ENCODE data around the gene KCNJ11. TPM values are rescaled to one million over a fixed set of nuclear protein-coding genes. Genes with fewer than 3 reads are reported as not detected.
A peak's percentile ranks its signal among the peaks of the same experiment; 100 is the strongest.

KCNJ11 gene
- total RNA-seq, 1 donor from 2014 or later = 0.79 TPM

DNA sequence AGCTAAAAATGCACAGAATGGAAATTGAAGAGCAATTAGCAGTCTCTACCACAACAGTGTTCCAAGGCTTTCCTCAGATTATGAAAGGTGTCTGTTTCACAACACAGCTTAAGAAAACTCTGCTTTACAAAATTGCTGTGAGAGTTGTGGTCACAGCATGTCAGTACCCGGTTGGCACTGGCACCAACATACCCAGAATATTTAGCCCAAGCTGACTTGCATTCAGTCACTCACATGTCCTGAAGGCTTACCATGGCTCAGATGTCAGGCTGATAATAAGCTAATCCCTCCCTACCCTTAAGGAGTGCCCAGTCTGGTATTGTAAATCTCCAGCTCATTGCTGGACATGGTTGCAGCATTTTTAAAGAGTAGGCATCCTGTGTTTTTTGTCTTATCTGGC lies 22.0 kb downstream of the KCNJ11 start:
- Histone ChIP-seq H3K4me3 (ENCODE audit: low read depth, low read length) (no peak overlapping the region), H3K27me3 (ENCODE audit: control insufficient read depth, insufficient read depth, low read length) (no peaks in the 10 kb centered on the region), H3K36me3 (ENCODE audit: control insufficient read depth, insufficient read depth, low read length) (peaks cover 6% of the 10 kb centered on the region)
- peak; percentile 47 for DNase-seq (ENCODE audit: low read depth)
- no peak for TF ChIP-seq CTCF (IDR thresholded peaks at IDR 0.05; ENCODE audit: insufficient read depth, low read length, severe bottlenecking)
- FAIRE-seq = peak; percentile 58

DNA sequence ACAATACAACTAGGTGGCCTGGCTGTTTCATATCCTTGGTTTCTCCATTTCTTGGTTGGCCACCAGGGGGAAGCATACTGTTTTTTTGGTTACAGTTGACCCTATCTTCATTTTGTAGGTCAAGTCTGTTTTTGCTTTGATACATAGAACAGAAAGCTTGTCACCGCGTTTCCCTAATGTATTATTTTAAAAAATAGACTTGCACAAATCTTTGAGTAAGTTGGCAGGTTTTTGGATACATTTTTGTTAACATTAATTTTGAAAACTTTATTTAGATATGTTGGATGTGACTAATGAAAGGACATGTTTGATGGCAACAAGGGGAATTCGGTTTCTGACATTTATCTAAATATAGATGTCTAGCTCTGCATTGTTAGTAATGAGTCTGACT lies 33.9 kb downstream of the KCNJ11 start:
- Histone ChIP-seq H3K4me3 (ENCODE audit: low read depth, low read length) (no peak overlapping the region), H3K36me3 (ENCODE audit: control insufficient read depth, insufficient read depth, low read length) (no peaks in the 10 kb centered on the region), H3K27me3 (ENCODE audit: control insufficient read depth, insufficient read depth, low read length) (no peaks in the 10 kb centered on the region)
- TF ChIP-seq CTCF (IDR thresholded peaks at IDR 0.05; ENCODE audit: insufficient read depth, low read length, severe bottlenecking) = peak; percentile 52
- DNase-seq (ENCODE audit: low read depth) (peak; percentile 67), FAIRE-seq (no peak)

GRCh38 chr11:17353821-17354600 lies 34.4 kb downstream of the KCNJ11 start:
- H3K36me3 ChIP-seq (ENCODE audit: control insufficient read depth, insufficient read depth, low read length) = no peaks in the 10 kb centered on the region
- FAIRE-seq = no peak

DNA sequence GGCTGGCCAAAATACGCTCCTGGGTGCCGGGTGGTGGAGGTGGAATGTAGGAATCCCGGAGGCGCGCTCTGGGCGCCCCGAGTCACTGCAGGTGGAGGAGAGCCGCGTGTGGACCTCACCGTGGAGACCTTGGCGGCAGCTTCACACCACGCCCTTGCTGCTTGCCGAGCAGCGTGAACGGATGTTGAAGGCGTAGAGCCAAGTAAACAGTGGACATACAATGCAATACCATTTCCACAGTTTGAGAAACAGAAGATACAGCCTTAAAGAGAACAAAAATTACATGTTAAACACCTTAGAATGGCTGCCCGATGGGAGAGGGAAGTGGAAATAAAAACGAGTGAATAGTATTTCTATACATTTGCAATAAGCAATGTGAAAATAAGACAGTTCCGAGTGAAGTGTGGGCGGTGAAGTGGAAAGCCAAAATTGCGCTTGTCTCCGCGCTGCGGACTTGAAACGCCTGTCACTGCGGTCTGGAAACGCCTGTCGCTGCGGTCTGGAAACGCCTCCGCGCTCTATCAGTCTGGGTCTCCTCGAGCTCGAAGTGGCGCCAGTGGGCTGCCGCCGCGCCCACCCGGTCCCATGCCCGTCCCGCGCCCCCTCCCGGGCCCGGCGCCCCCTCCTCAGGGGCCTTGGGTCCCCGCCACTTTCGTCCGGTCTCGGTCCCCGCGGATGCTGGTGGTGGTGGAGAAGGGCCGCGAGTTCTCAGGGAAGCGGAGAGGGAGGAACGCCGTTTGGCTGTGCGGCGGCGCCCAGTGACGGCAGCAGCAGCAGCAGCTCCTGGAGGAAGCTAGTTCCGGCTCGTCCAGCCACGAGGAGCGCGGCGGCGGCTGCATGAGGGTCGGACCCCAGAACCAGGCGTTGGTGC lies 35.3 kb downstream of the KCNJ11 start:
- Histone ChIP-seq H3K4me3 (ENCODE audit: low read depth, low read length) (peak overlapping the region; percentile 64), H3K36me3 (ENCODE audit: control insufficient read depth, insufficient read depth, low read length) (no peaks in the 10 kb centered on the region), H3K27me3 (ENCODE audit: control insufficient read depth, insufficient read depth, low read length) (no peaks in the 10 kb centered on the region)
- DNase-seq (ENCODE audit: low read depth) (peak; percentile 51), FAIRE-seq (no peak)
- TF ChIP-seq CTCF (IDR thresholded peaks at IDR 0.05; ENCODE audit: insufficient read depth, low read length, severe bottlenecking) = peak; percentile 5

More at GRCh38 chr11:17353821-17354600, 34.4 kb downstream of the KCNJ11 start:
- peak overlapping the region; percentile 64 for H3K4me3 ChIP-seq (ENCODE audit: low read depth, low read length)
- TF ChIP-seq CTCF (IDR thresholded peaks at IDR 0.05; ENCODE audit: insufficient read depth, low read length, severe bottlenecking) = no peak
- DNase-seq (ENCODE audit: low read depth) = peak; percentile 28
- H3K27me3 ChIP-seq (ENCODE audit: control insufficient read depth, insufficient read depth, low read length) = no peaks in the 10 kb centered on the region

DNA sequence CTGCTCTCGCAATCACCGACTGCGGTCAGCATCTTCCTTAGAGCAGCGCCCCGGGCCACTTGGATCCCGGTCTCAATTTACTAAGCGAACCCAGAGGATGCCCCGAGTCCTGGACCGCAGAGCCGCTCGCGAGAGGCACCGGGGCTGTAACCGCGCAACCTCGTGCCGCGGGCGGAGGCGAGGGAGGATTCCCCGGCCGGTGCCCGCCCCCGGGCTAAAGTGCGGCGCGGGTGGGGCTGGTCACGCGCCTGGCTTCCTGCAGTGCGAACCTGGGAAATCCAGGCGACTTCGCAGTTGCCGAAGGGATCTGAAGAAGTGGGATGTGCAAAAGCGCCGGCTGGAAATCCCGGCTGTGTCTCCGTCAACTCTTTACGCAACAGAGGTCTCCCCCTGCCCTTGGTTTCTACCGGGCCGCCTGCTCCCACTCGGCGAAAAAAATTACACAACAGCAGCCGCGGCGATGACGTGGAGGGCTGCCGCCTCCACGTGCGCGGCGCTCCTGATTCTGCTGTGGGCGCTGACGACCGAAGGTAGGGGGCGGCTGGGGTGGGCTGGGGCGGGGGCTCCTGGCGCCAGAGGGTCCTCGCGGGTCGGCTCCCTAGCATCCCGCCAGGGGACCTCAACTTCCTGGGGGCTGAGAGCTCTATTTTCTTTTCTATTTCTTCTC lies 36.8 kb downstream of the KCNJ11 start, which contains the start of gene NCR3LG1:
Gene NCR3LG1, plus strand, starts transcription at position 291 of the 667 bp plus-strand sequence. Its CDS starts 170 bp downstream, at position 461.
- H3K4me3 ChIP-seq (ENCODE audit: low read depth, low read length) = peak within 1 kb of the TSS; percentile 64
- no peak for FAIRE-seq
- DNase-seq (ENCODE audit: low read depth) = peak; percentile 38
- TF ChIP-seq CTCF (IDR thresholded peaks at IDR 0.05; ENCODE audit: insufficient read depth, low read length, severe bottlenecking) = no peak
- no peaks in the 10 kb centered on the region for H3K36me3 ChIP-seq (ENCODE audit: control insufficient read depth, insufficient read depth, low read length)
- no peaks in the 10 kb centered on the region for H3K27me3 ChIP-seq (ENCODE audit: control insufficient read depth, insufficient read depth, low read length)
